Measurements from ENCODE around the gene ORC3. TPM values are rescaled to one million over a fixed set of nuclear protein-coding genes. Genes with fewer than 3 reads are reported as not detected.

Gene ORC3
- total RNA-seq, 2 experiments from 2014 or later, result 24.1 to 24.5 TPM

- Mint-ChIP-seq H3K9me3 (no peaks in the 10 kb centered on the region), H3K4me3 (no peak overlapping the region), H3K27ac (no peak overlapping the region), H3K4me1 (peaks cover 30% of the 10 kb centered on the region), H3K36me3 (ENCODE audit: low read depth) (peaks cover 52% of the 10 kb centered on the region), H3K27me3 (no peaks in the 10 kb centered on the region)
- CTCF ChIA-PET, result no interaction called here
- POLR2A ChIA-PET, result interaction anchor here (0.9 to 1.0 kb wide), 2 partner anchors 32 to 64 kb away, joined by 3 read pairs; partner anchors contain the start of genes ORC3 and RARS2
- no peak for DNase-seq
These were observed 64.2 kb downstream of the ORC3 start for GRCh38 chr6:87654122-87654521.

- Mint-ChIP-seq H3K9me3 (no peaks in the 10 kb centered on the region), H3K27ac (no peak overlapping the region), H3K36me3 (ENCODE audit: low read depth) (peaks cover 57% of the 10 kb centered on the region), H3K4me1 (peaks cover 30% of the 10 kb centered on the region), H3K27me3 (no peaks in the 10 kb centered on the region), H3K4me3 (no peak overlapping the region)
- CTCF ChIA-PET, result no interaction called here
- DNase-seq, result no peak
- POLR2A ChIA-PET, result interaction anchor here (0.7 to 0.9 kb wide), 2 partner anchors 33 to 77 kb away, joined by 3 to 4 read pairs; no protein-coding TSS in a partner anchor
These were observed 65.0 kb downstream of the ORC3 start for GRCh38 chr6:87654875-87655454.

GRCh38 chr6:87655824-87656223, 65.9 kb downstream of the ORC3 start:
- ChIA-PET POLR2A (interaction anchor here (1.0 to 1.5 kb wide), 7 partner anchors 43 to 101 kb away, joined by 3 to 5 read pairs (median 3); partner anchors contain the start of genes AKIRIN2, ORC3 and RARS2), CTCF (interaction anchor here (1.4 kb wide), 1 partner anchor 8 kb away, joined by 5 read pairs; no protein-coding TSS in a partner anchor)
- no peak for DNase-seq
- no peak overlapping the region for H3K27ac Mint-ChIP-seq
- H3K36me3 Mint-ChIP-seq (ENCODE audit: low read depth), result peaks cover 59% of the 10 kb centered on the region
- no peaks in the 10 kb centered on the region for H3K27me3 Mint-ChIP-seq
- no peaks in the 10 kb centered on the region for H3K9me3 Mint-ChIP-seq
- H3K4me1 Mint-ChIP-seq, result peaks cover 30% of the 10 kb centered on the region
- H3K4me3 Mint-ChIP-seq, result no peak overlapping the region

- ChIA-PET CTCF (interaction anchor here (1.4 kb wide), 1 partner anchor 9 kb away, joined by 5 read pairs; no protein-coding TSS in a partner anchor), POLR2A (interaction anchor here (1.0 to 1.5 kb wide), 8 partner anchors 15 to 100 kb away, joined by 3 to 5 read pairs (median 3); partner anchors contain the start of genes AKIRIN2, ORC3 and RARS2)
- H3K27ac Mint-ChIP-seq, result peak overlapping the region; percentile 8
- H3K36me3 Mint-ChIP-seq (ENCODE audit: low read depth), result peaks cover 64% of the 10 kb centered on the region
- H3K27me3 Mint-ChIP-seq, result no peaks in the 10 kb centered on the region
- no peak overlapping the region for H3K4me3 Mint-ChIP-seq
- H3K4me1 Mint-ChIP-seq, result peaks cover 30% of the 10 kb centered on the region
- DNase-seq, result no peak
- H3K9me3 Mint-ChIP-seq, result no peaks in the 10 kb centered on the region
These were observed 66.9 kb downstream of the ORC3 start for GRCh38 chr6:87656857-87657256.

- Mint-ChIP-seq H3K9me3 (no peaks in the 10 kb centered on the region), H3K4me3 (no peak overlapping the region), H3K36me3 (ENCODE audit: low read depth) (peaks cover 64% of the 10 kb centered on the region), H3K4me1 (peaks cover 23% of the 10 kb centered on the region), H3K27me3 (no peaks in the 10 kb centered on the region), H3K27ac (no peak overlapping the region)
- ChIA-PET POLR2A (interaction anchor here (1.2 kb wide), 1 partner anchor 13 kb away, joined by 3 read pairs; no protein-coding TSS in a partner anchor), CTCF (interaction anchor here (0.7 kb wide), 1 partner anchor 266 kb away, joined by 3 read pairs; no protein-coding TSS in a partner anchor)
- DNase-seq, result no peak
These were observed 68.6 kb downstream of the ORC3 start for GRCh38 chr6:87658516-87658915.

- Mint-ChIP-seq H3K9me3 (no peaks in the 10 kb centered on the region), H3K36me3 (ENCODE audit: low read depth) (peaks cover 54% of the 10 kb centered on the region), H3K4me1 (peaks cover 17% of the 10 kb centered on the region), H3K4me3 (no peak overlapping the region), H3K27ac (no peak overlapping the region), H3K27me3 (no peaks in the 10 kb centered on the region)
- ChIA-PET CTCF (no interaction called here), POLR2A (interaction anchor here (0.8 to 1.2 kb wide), 3 partner anchors 8 to 45 kb away, joined by 3 read pairs; no protein-coding TSS in a partner anchor)
- DNase-seq, result no peak
These were observed 70.4 kb downstream of the ORC3 start for GRCh38 chr6:87660226-87660911.

- H3K27me3 Mint-ChIP-seq, result no peaks in the 10 kb centered on the region
- DNase-seq, result no peak
- no peak overlapping the region for H3K27ac Mint-ChIP-seq
- no peak overlapping the region for H3K4me3 Mint-ChIP-seq
- ChIA-PET CTCF (interaction anchor here (0.9 kb wide), 1 partner anchor 44 kb away, joined by 3 read pairs; no protein-coding TSS in a partner anchor), POLR2A (interaction anchor here (1.2 to 1.7 kb wide), 2 partner anchors 7 to 41 kb away, joined by 3 to 6 read pairs; partner anchors contain the start of gene AKIRIN2)
- peaks cover 54% of the 10 kb centered on the region for H3K36me3 Mint-ChIP-seq (ENCODE audit: low read depth)
- H3K9me3 Mint-ChIP-seq, result no peaks in the 10 kb centered on the region
- H3K4me1 Mint-ChIP-seq, result peaks cover 17% of the 10 kb centered on the region
These were observed 71.1 kb downstream of the ORC3 start for GRCh38 chr6:87661016-87661415.

- ChIA-PET CTCF (interaction anchor here (0.9 to 1.5 kb wide), 2 partner anchors 45 to 268 kb away, joined by 3 read pairs; no protein-coding TSS in a partner anchor), POLR2A (interaction anchor here (1.7 kb wide), 1 partner anchor 41 kb away, joined by 6 read pairs; the partner anchor contains the start of gene AKIRIN2)
- H3K27ac Mint-ChIP-seq, result no peak overlapping the region
- no peaks in the 10 kb centered on the region for H3K9me3 Mint-ChIP-seq
- H3K4me1 Mint-ChIP-seq, result peaks cover 16% of the 10 kb centered on the region
- DNase-seq, result no peak
- no peaks in the 10 kb centered on the region for H3K27me3 Mint-ChIP-seq
- no peak overlapping the region for H3K4me3 Mint-ChIP-seq
- H3K36me3 Mint-ChIP-seq (ENCODE audit: low read depth), result peaks cover 54% of the 10 kb centered on the region
These were observed 71.6 kb downstream of the ORC3 start for GRCh38 chr6:87661503-87661902.

- Mint-ChIP-seq H3K4me1 (no peaks in the 10 kb centered on the region), H3K27ac (no peak overlapping the region), H3K4me3 (no peak overlapping the region), H3K36me3 (ENCODE audit: low read depth) (peaks cover 49% of the 10 kb centered on the region), H3K27me3 (no peaks in the 10 kb centered on the region), H3K9me3 (no peaks in the 10 kb centered on the region)
- ChIA-PET POLR2A (no interaction called here), CTCF (no interaction called here)
- no peak for DNase-seq
These were observed 73.5 kb downstream of the ORC3 start for GRCh38 chr6:87663434-87663833.

GRCh38 chr6:87664921-87665485, 75.1 kb downstream of the ORC3 start:
- CTCF ChIA-PET, result no interaction called here
- peaks cover 3% of the 10 kb centered on the region for H3K4me1 Mint-ChIP-seq
- no peak for DNase-seq
- H3K36me3 Mint-ChIP-seq (ENCODE audit: low read depth), result peaks cover 45% of the 10 kb centered on the region
- no peaks in the 10 kb centered on the region for H3K9me3 Mint-ChIP-seq
- POLR2A ChIA-PET, result no interaction called here
- H3K27me3 Mint-ChIP-seq, result no peaks in the 10 kb centered on the region
- H3K27ac Mint-ChIP-seq, result no peak overlapping the region
- no peak overlapping the region for H3K4me3 Mint-ChIP-seq

GRCh38 chr6:87667032-87667431, 77.1 kb downstream of the ORC3 start:
- no peak for DNase-seq
- POLR2A ChIA-PET, result interaction anchor here (1.4 kb wide), 1 partner anchor 35 kb away, joined by 3 read pairs; the partner anchor contains the start of gene AKIRIN2
- peaks cover 51% of the 10 kb centered on the region for H3K36me3 Mint-ChIP-seq (ENCODE audit: low read depth)
- no peak overlapping the region for H3K4me3 Mint-ChIP-seq
- no peaks in the 10 kb centered on the region for H3K27me3 Mint-ChIP-seq
- no peaks in the 10 kb centered on the region for H3K9me3 Mint-ChIP-seq
- peaks cover 13% of the 10 kb centered on the region for H3K4me1 Mint-ChIP-seq
- H3K27ac Mint-ChIP-seq, result no peak overlapping the region
- CTCF ChIA-PET, result no interaction called here

GRCh38 chr6:87668013-87668412, 78.1 kb downstream of the ORC3 start:
- no peaks in the 10 kb centered on the region for H3K9me3 Mint-ChIP-seq
- ChIA-PET POLR2A (interaction anchor here (1.2 to 1.5 kb wide), 2 partner anchors 8 to 11 kb away, joined by 3 to 4 read pairs; no protein-coding TSS in a partner anchor), CTCF (no interaction called here)
- H3K4me3 Mint-ChIP-seq, result no peak overlapping the region
- H3K27me3 Mint-ChIP-seq, result no peaks in the 10 kb centered on the region
- H3K27ac Mint-ChIP-seq, result no peak overlapping the region
- DNase-seq, result no peak
- H3K4me1 Mint-ChIP-seq, result peaks cover 13% of the 10 kb centered on the region
- peaks cover 53% of the 10 kb centered on the region for H3K36me3 Mint-ChIP-seq (ENCODE audit: low read depth)

- Mint-ChIP-seq H3K4me3 (no peak overlapping the region), H3K27me3 (no peaks in the 10 kb centered on the region), H3K9me3 (no peaks in the 10 kb centered on the region), H3K4me1 (peaks cover 13% of the 10 kb centered on the region), H3K36me3 (ENCODE audit: low read depth) (peaks cover 49% of the 10 kb centered on the region), H3K27ac (no peak overlapping the region)
- POLR2A ChIA-PET, result interaction anchor here (1.2 to 1.5 kb wide), 3 partner anchors 9 to 12 kb away, joined by 3 to 4 read pairs (median 4); no protein-coding TSS in a partner anchor
- no peak for DNase-seq
- CTCF ChIA-PET, result interaction anchor here (0.6 kb wide), 1 partner anchor 123 kb away, joined by 3 read pairs; no protein-coding TSS in a partner anchor
These were observed 79.1 kb downstream of the ORC3 start for GRCh38 chr6:87669051-87669450.
